HUDEP-2 (cell line): ENCODE measurements around the gene CBFA2T3.
A peak's percentile ranks its signal among the peaks of the same experiment; 100 is the strongest.

Source experiments
- DNase-seq, 76 experiments: peaks; one replicate each; lab custom pipeline; 2025; ENCODE audit not compliant: unreplicated experiment in 76 of 76; lab: John Stamatoyannopoulos, UW

CBFA2T3 gene

GRCh38 chr16:88866151-88866920, 110.7 kb downstream of the CBFA2T3 start, which contains the start of gene PABPN1L:
Gene PABPN1L, minus strand, starts transcription at chr16:88866660. Its CDS starts 54 bp downstream, at chr16:88866606.
- DNase-seq, result no peak

GRCh38 chr16:88865742-88866141, 111.3 kb downstream of the CBFA2T3 start:
- DNase-seq, result no peak

GRCh38 chr16:88865310-88865709, 111.7 kb downstream of the CBFA2T3 start:
- no peak for DNase-seq

- no peak for DNase-seq
These were observed 112.5 kb downstream of the CBFA2T3 start for GRCh38 chr16:88864521-88864920.

GRCh38 chr16:88864099-88864498, 112.9 kb downstream of the CBFA2T3 start:
- no peak for DNase-seq

GRCh38 chr16:88863426-88863825, 113.6 kb downstream of the CBFA2T3 start:
- DNase-seq, result no peak

- DNase-seq, result no peak
These were observed 114.0 kb downstream of the CBFA2T3 start for GRCh38 chr16:88862968-88863367.

GRCh38 chr16:88861359-88861758, 115.6 kb downstream of the CBFA2T3 start:
- no peak for DNase-seq

GRCh38 chr16:88859381-88860091, 117.5 kb downstream of the CBFA2T3 start:
- DNase-seq, result no peak

- DNase-seq, result peak in 73 of 76 experiments; percentile 15 to 81 (median 60)
These were observed 119.2 kb downstream of the CBFA2T3 start for GRCh38 chr16:88857728-88858339.

GRCh38 chr16:88856828-88857727, 119.9 kb downstream of the CBFA2T3 start, which contains the start of the genes GALNS and TRAPPC2L:
Gene GALNS, minus strand, starts transcription at chr16:88856947. Its CDS starts 70 bp downstream, at chr16:88856877.
Gene TRAPPC2L, plus strand, starts transcription at chr16:88857127. Its CDS starts 24 bp downstream, at chr16:88857151.
- peak in 74 of 76 experiments; percentile 50 to 99 (median 96) for DNase-seq

- no peak for DNase-seq
These were observed 120.7 kb downstream of the CBFA2T3 start for GRCh38 chr16:88856122-88856827.

GRCh38 chr16:88855736-88856121, 121.3 kb downstream of the CBFA2T3 start:
- no peak for DNase-seq

- DNase-seq, result no peak
These were observed 121.8 kb downstream of the CBFA2T3 start for GRCh38 chr16:88855176-88855575.

GRCh38 chr16:88854306-88855111, 122.5 kb downstream of the CBFA2T3 start:
- DNase-seq, result peak in 1 of 76 experiments; percentile 6

GRCh38 chr16:88853325-88853941, 123.6 kb downstream of the CBFA2T3 start:
- no peak for DNase-seq

- no peak for DNase-seq
These were observed 125.4 kb downstream of the CBFA2T3 start for GRCh38 chr16:88851616-88852015.

- no peak for DNase-seq
These were observed 126.3 kb downstream of the CBFA2T3 start for GRCh38 chr16:88850531-88851199.
